SW 1271 (cell line): ENCODE data around the gene ATG4A.

Source experiments
- DNase-seq, 2 experiments: peaks; one replicate each; lab custom pipeline; 2025; lab: John Stamatoyannopoulos, UW

Gene ATG4A, protein sequence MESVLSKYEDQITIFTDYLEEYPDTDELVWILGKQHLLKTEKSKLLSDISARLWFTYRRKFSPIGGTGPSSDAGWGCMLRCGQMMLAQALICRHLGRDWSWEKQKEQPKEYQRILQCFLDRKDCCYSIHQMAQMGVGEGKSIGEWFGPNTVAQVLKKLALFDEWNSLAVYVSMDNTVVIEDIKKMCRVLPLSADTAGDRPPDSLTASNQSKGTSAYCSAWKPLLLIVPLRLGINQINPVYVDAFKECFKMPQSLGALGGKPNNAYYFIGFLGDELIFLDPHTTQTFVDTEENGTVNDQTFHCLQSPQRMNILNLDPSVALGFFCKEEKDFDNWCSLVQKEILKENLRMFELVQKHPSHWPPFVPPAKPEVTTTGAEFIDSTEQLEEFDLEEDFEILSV

DNA sequence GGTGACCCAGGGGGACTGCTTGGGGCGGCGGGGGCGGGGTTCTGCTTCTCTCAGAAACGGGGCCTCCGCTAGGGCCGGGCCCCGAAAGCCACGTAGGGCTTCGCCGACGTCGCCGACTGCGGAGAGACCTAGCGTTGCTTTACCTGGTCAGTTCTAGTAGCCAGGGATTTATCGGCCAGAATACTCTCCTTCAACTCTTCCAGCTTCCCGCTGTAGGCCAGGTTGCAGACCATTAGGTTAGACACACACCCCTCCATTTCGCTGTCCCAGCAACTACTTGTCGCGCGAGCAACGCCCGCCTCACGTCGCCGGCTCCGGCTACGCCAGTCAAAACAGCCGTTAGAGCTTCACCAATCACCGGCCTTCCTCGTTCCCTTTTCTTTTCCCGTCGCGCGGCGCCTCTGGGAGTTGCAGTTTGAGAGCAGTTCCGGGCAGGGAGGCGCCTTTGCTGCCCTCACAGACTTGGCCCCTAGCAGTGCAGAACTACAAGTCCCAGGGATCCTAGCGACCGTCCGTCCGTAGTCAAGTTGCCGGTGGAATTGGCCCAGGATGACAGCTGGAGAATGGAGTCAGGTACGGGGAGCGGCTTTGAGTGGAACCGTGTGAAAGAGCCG is at the start of gene ATG4A, which contains the start of gene PSMD10:
Gene ATG4A (plus strand): TSS at position 515 of the 614 bp plus-strand sequence. CDS start 49 bp downstream, at position 564.
Gene PSMD10 (minus strand): TSS at position 279 of the 614 bp plus-strand sequence. CDS start 22 bp downstream, at position 257.
- peak; percentile 56 to 86 for DNase-seq

DNA sequence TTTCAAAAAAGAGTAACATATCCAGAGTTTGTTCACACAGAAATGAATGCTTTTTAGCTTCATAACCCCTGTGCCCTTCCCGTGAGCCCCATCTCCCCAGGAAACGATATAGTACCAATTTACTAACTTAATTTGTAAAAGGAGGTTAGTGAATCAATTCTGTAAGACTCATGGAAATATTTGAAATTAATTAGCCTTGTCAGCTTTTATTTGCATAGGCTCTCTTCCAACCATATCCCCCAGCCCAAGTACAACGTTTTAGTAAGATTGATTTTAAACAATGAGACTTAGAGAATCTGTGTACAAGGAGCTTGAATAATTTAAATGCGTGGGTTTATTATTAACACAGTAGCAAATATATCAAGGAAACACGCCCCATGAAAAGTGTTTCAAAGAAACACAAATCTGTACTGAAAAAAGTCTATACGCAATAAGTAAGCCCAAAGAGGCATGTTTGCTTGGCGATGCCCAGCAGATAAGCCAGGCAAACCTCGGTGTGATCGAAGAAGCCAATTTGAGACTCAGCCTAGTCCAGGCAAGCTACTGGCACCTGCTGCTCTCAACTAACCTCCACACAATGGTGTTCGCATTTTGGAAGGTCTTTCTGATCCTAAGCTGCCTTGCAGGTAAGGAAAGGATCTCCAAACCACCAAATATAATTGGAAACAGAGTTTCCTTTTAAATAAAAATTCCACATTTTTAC is 46.9 kb upstream of the ATG4A start, which contains the start of gene VSIG1:
Gene VSIG1 (plus strand): TSS at position 512 of the 703 bp plus-strand sequence. CDS start 66 bp downstream, at position 578.
- no peak for DNase-seq

DNA sequence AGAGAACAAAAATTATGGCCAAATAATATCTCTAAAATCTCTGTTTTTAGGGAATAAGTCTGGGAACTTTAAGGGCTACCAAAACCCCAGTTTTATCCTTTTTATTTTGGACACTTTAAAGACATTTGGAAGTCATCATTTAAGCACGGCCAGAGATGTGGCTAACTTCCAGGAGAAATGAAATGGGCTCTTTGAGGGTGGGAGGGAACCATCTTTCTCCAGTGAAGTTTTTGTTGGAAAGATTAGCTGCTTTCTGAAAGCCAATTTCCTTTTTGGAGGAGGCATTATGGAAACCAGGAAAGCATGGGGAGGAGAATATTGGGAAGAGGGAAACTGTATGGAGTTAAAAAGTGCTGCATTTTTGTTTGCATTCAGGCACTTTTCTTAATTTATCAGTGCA is 41.9 kb upstream of the ATG4A start:
- DNase-seq: no peak

DNA sequence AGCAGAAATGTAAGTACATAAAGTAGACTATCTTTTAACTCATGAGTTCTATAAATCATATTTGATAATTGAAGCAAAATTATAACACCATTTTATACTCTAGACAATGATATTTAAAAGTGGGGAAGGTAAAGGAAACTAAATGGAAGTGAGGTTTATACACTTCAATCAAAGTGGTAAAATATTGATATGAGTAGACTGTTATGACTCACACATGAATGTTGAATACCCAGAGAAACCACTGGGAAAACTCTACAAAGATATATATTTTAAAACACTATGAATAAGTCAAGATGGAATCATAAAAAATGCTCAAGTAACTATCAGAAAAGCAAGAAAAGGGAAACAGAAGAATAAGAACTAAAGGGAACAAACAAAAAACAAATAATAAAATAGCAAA is 38.4 kb upstream of the ATG4A start:
- no peak for DNase-seq

DNA sequence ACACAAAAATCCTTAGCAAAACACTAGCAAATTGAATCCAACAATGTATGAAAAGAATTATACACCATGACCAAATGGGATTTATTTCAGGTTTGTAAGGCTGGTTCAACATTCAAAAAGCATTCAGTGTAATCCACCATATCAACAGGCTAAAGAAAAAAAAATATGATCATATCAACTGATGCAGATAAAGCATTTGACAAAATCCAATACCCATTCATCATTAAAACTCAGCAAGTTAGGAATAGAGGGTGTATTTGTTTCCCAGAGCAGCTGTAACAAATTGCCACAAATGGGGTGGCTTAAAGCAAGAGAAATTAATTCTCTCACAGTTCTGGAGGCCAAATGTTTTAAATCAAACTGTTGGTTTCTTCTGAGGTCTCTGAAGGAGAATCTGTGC is 36.0 kb upstream of the ATG4A start:
- no peak for DNase-seq

DNA sequence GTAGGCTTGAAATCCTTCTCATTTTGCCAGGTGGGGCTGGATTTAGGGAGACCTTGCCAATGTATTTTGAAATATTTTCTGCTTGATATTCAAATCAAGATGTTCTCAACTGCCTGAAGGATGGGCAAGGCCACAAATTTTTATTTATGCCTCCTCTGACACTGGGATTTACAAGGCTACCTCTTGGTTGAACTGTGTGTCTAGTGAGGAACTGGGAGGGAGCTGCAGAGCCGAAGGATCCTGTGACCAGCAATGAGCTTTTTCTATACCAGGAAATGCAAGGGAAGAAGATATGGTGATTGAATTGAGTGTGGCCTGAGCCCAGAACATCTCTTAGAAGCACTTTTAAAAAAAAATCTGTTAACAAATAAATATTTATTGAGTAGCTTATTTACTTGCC is 31.8 kb upstream of the ATG4A start:
- no peak for DNase-seq

DNA sequence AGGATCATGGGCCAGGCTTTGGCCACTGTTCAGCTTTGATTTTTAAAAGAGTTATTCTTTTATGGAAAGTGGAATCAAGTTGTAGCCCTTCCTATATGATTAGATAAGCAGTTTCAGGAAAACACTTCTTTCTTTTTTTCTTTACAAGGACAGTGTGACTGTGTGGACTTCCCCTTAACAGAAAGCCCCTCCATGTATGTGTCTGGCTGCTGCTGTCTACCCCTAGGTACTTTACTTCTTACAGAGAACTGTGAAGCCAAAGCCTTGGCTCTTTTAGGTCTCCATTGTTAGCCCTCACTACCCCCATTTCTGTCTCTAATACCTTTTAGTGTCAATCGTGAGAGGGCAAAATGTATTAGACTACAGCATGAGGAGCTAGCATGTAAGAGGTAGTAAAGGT is 27.6 kb upstream of the ATG4A start:
- DNase-seq: no peak

DNA sequence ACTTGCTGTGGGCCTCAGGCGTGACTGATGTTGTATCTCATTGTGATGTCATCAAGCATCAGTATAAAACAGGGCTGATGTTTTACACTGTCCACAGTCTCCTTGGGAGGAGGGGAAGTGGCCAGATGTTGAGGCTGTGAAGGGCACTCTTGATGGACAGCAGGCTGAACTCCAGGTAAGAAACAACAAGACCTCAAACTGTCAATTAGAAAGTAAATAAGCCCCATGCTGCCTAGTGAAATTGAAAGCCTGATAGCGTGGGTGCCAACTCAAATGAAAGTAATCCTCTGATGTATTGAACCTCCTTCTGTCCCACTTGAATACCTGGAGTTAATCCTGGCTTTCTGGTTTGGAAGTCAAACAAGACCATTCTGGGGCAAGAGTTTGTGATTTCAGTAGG is 27.0 kb upstream of the ATG4A start:
- DNase-seq: no peak

DNA sequence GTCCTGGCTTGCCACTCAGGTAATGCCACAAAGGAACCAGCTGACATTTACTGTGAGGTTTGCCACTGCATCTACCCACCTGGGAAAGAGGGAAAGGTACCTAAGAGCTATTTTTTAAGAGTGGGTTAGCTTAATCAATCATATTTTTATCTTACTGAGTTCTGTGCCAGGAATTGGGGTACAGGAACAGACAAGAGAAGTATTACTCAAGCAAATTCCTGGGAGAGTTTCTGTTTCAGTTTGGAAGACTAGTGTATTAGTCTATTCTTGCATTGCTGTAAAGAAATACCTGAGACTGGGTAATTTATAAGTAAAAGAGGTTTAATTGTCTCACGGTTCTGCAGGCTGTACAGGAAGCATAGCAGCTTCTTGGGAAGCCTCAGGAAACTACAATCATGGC is 23.5 kb upstream of the ATG4A start:
- no peak for DNase-seq

DNA sequence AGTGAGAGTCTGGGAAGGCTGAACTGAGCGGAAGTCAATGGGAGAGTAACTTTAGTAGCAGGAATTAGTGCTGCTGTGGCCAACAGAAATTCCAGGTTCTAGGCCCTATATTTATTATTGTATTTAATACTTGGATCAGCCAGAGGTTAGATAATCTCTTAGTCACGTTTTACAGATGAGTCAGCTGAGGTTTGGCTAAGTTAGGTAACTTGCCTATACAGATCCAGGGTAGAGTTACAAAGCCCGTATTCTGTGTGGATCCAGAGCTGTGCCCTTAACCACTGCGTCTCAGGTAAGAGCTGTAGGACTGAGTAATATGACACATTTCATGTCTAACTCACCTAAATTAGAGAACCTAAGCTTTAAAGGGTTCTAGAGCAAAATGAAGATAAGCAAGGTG is 20.7 kb upstream of the ATG4A start:
- no peak for DNase-seq

DNA sequence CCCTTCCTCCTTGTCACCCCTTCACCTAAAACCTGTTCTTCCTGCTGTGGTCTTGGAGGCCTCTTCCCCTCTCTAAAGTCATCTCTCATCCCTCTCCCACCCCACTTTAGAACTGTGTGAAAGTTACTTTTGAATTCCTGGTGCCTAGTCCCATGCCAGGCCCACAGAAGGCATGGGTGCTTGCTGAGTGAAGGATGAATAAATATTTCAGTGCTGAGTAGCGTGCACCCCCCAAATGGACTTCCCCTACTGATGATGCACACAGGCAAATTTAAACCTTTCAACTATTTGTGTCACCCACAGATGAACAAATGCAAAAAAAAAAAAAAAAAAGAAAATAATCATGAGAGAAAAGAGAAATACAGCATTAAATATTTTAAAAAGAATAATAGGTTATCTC is 20.0 kb upstream of the ATG4A start:
- DNase-seq: no peak

DNA sequence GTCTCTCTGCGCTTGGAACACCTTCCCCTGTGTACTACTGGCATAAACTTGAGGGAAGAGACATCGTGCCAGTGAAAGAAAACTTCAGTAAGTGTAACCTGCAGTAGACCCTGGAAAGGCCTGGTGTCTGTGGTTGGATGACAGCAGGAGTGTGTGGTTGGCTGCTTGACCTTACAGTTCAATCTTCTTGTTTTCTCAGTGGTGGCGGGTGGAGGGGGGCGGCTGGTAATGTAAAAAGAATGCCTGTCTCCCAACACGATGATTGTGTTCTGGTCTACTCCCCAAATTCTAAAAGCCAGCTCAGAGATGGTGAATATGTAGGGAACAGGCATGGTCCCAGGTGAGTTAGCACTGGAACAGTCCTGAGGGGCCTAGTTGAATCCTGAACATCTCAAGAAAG is 18.8 kb upstream of the ATG4A start:
- DNase-seq: no peak

DNA sequence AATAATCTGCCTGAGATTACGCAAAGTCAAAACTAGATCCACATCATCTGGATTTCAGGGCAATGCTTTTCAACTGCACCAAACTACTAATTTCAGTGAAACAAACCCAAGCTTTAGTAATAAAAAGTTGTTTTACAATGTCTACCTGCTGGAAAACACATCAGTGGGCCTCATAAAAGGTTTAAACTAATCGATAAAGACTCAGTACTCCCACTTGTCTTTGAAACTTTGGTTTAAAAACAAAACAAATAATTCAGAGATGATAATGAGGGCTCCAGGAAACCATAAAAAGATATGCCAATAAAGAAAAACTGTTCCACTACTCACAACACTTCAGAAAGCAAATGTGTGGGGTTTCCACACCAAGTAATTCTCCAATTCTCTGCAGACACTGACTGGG is 10.5 kb upstream of the ATG4A start:
- no peak for DNase-seq

DNA sequence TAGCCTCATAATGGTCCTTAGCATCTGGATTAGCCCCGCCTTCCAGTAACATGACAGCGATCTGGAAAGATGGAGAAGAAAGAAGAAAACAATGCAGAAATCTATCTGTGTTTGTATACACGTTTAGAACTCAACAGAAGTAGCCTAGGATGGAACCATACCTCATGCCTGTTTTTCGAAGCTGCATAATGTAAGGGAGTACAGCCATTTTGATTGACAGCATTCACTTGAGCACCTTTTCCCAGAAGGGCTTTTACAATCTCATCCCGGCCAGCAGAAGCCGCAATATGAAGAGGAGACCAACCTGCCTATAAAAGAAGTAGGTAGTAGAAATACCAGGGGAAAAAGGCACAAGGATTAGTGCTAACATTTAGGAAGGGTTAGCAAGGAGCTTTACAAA is 3.8 kb upstream of the ATG4A start:
- no peak for DNase-seq

DNA sequence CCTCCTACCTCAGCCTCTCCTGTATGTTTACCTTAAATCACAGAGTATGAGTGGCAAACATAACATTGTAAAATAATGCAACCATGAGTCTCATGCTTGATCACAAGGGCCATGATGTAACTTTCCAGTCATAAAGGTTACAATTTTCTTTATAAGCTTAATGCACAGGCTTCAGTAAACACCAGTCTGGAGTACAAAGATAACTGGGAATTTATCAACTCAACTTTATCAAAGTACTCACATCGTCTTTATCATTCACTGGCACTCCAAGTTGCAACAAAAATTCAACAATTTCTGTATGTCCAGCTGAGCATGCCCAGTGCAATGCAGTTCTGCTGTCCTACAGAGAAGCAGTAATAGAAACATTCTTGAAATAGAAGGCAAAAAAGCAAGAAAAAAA is 3.1 kb upstream of the ATG4A start:
- DNase-seq: no peak

DNA sequence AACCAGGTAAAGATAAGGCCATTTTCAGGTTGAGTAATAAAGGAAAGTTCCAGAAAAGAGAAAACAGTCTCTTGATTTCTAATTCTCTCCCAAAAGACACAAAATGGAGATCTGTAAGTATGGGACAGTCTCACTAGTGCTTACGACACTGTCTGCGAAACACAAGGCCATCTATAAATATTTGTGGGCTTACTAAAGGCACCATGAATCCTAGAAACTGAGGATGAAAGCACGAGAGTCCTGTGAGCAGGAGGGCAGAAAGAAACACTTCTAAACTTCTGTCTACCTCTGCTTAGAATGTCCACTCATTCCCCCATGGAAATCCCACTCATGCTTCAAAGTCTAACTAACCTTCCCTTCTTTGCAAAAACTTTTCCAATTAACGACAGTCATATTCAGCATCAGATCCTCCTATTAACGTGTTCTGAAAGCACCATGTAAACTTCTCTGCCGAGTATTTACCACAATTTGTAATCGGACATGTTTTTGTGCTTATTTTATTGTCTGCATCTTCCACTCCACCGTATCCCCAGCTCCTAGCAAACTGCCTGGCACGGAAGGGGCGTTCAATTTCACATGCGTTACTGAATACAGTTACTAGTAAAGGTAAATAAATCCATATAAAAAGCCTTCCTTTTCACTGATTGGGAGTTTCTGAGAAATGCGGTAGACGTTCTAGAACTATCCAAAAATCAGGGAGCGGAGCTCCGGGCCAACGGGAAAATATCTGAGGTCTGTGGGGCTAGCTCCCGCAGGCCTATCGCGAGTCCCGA is 901 bp upstream of the ATG4A start:
- no peak for DNase-seq

DNA sequence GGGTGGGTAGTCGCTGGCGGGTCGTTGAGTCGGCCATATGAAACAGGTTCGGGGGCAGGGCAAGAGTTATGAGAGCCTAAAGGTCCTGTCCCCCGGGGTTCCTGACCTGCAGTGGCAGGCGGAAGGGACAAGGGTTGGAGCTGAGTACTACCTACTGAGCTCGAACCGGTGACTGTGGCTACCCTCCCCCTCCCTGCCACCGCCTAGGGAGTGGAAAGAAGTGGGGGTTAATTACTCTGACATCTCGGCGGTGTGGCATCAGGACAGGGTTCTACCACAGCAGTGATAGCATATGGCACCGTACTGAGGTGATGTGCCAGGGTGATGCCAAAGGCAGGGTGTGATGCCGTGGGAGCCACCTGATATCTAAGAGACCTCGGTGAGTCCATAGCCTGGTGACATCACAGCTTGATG is 307 bp downstream of the ATG4A start:
- peak in 1 of 2 experiments; percentile 0 for DNase-seq

DNA sequence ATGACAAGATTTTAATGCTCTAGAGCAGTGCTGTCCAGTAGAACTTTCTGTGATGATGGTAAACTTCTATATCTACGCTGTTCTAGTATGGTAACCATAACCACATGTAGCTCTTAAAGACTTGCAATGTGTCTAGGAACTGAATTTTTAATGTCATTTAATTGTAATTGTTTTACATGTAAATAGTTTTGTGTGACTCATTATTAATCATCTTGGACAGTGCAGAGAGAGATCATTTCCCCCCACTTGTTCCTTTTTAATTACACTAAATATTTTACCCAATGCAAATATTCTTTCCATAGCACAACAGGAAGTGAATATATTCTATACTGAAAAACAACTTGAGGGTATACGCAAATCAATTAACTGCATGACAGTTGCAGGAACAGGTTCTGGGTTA is 5.8 kb downstream of the ATG4A start:
- no peak for DNase-seq

DNA sequence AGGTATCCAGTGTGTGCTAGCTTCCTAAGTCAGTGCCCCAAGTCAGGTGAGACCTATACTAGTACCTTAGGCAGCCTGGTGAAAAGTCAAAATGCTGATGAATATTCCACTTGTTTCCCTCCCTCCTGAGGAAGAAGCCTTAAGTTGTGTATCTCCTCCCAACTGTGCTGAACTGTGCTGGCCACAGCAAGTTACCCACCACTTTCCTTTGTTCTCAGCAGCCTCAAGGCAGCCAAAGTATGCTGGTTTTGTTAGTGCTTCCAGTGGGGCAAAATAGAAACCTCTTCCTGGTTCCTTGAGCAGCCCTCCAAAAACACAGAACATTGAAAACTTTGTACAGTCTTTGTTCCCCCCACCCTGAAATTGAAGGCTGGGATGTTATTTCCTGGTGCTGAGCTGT is 13.9 kb downstream of the ATG4A start:
- DNase-seq: no peak

DNA sequence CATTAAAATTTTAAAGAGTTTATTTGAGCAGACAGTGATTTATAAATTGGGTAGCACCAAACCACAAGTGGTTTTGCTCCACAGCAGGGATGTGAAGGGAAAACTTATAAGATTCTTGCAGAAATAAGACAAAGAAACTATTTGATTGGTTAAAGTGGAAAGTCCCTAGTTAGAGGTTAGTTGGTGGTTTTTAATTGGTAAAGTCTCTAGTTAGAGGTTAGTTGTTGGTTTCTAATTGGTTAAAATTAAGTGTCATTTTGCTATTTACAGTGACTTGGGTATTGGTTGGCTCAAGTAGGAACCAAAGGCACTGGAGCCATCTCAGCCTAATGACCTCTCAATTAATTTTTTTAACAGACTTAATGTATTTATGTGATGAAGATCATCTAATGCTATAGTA is 23.0 kb downstream of the ATG4A start:
- DNase-seq: no peak

DNA sequence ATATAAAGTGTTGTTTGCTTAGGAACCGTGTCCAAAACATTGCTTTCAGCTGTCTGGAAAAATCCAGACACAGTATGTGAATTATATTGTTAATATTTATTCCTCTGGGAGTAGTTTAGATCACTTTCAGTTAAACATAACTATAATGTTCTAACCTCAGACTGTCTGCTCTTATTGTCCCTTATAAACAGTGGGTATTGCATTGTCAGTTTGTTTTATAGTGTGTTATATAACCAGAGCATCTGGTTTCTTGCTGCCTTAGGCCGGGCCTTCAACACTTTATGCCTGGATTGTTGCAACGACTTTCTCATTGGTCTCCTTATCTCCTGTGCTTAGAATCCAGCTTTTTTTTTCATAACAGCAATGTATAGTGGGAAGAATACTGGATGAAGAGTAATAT is 26.4 kb downstream of the ATG4A start:
- no peak for DNase-seq

DNA sequence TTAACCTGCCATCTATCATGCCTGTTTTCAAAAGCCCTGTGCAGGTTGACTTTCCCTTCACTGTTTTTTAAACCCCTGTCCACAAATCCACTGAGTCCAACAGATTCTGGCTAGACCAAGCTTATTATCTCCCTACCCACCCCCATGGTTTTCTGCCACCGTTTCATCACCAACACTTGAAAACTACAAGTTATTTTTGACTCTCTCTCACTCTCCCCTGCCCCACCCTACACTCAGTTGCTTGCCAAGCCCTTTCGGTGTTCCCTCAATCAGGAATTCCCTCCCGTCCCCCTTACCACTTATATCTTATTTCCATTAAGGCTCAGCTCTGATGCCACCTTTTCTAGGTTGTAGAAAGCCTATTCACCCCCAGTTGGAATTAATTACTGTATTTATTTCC is 29.7 kb downstream of the ATG4A start:
- DNase-seq: no peak
